WTC11 (cell line): ENCODE measurements around the gene ETV5.
"Not testable (repeated sequence)": the region's sequence is repeated elsewhere in the genome, so short reads cannot be mapped to it uniquely, and the experiment has no call there.

Experiments used
- CBFB ChIP-seq: sonication (generic); formaldehyde crosslinking; IDR thresholded peaks from 2 replicates; pipeline ENCODE4 v1.8.1; 2022; ENCODE audit warnings: mild to moderate bottlenecking, low read depth, missing genetic modification reagents
- JUN ChIP-seq: sonication (generic); formaldehyde crosslinking; IDR thresholded peaks from 2 replicates; pipeline ENCODE4 v1.8.0; 2023; ENCODE audit warnings: mild to moderate bottlenecking, missing genetic modification reagents
- RELA ChIP-seq: sonication (generic); formaldehyde crosslinking; IDR thresholded peaks from 2 replicates; pipeline ENCODE4 v1.8.1; 2022; ENCODE audit warnings: missing genetic modification reagents, mild to moderate bottlenecking, borderline replicate concordance
- TF ChIP-seq, protein P1 (sequence below): fragments of 200-600 bp; IDR thresholded peaks from 2 replicates; pipeline ENCODE4 v1.8.0; 2022; ENCODE audit warnings: antibody characterized with exemption
- TF ChIP-seq, protein P2 (sequence below): sonication (generic); formaldehyde crosslinking; conservative IDR thresholded peaks from 2 replicates; pipeline ENCODE4 v1.8.1; 2022; ENCODE audit warnings: mild to moderate bottlenecking, missing genetic modification reagents

DNA sequence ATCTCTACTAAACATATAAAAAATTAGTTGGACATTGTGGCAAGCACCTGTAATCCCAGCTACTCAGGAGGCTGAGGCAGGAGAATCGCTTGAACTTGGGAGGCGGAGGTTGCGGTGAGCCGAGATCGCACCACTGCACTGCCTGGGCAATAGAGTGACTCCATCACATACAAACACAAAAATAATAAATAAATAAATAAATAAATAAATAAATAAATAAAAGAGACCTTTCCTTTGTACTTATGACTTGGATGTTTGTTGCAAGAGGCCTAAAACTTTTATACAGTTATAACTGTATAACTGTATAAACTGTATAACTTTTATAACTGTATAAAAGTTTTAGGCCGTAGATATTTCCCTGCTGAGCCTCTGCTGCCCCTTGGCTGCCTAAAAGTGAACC lies 87.6 kb downstream of the ETV5 start:
- not testable (repeated sequence) for TF ChIP-seq CBFB, JUN, RELA (CRISPR knock-in tag)
- TF ChIP-seq, protein P1, sequence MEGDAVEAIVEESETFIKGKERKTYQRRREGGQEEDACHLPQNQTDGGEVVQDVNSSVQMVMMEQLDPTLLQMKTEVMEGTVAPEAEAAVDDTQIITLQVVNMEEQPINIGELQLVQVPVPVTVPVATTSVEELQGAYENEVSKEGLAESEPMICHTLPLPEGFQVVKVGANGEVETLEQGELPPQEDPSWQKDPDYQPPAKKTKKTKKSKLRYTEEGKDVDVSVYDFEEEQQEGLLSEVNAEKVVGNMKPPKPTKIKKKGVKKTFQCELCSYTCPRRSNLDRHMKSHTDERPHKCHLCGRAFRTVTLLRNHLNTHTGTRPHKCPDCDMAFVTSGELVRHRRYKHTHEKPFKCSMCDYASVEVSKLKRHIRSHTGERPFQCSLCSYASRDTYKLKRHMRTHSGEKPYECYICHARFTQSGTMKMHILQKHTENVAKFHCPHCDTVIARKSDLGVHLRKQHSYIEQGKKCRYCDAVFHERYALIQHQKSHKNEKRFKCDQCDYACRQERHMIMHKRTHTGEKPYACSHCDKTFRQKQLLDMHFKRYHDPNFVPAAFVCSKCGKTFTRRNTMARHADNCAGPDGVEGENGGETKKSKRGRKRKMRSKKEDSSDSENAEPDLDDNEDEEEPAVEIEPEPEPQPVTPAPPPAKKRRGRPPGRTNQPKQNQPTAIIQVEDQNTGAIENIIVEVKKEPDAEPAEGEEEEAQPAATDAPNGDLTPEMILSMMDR: not testable (repeated sequence)
- TF ChIP-seq, protein P2, sequence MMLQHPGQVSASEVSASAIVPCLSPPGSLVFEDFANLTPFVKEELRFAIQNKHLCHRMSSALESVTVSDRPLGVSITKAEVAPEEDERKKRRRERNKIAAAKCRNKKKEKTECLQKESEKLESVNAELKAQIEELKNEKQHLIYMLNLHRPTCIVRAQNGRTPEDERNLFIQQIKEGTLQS (CRISPR knock-in tag): not testable (repeated sequence)
